ENCODE data around the gene TUBA4B. TPM values are rescaled to one million over a fixed set of nuclear protein-coding genes. Genes with fewer than 3 reads are reported as not detected.

The TUBA4B gene
- total RNA-seq, 1 donor from 2014 or later: not detected

- Histone ChIP-seq H3K9me3 (ENCODE audit: control insufficient read depth in 3 of 3, low read length in 3 of 3) (no peaks in the 10 kb centered on the region), H3K9ac (ENCODE audit: low read depth in 1 of 3, low read length in 3 of 3) (peak overlapping the region; percentile 91 to 98 (median 96)), H3K4me1 (ENCODE audit: control insufficient read depth in 3 of 3, insufficient read depth in 3 of 3, low read length in 3 of 3) (peaks cover 23 to 30% (median 25%) of the 10 kb centered on the region in 3 donors), H3K27me3 (ENCODE audit: control insufficient read depth in 3 of 3, insufficient read depth in 3 of 3, low read length in 3 of 3) (no peaks in the 10 kb centered on the region), H3K36me3 (ENCODE audit: control insufficient read depth in 3 of 3, insufficient read depth in 3 of 3, low read length in 3 of 3) (peaks cover 39 to 54% (median 52%) of the 10 kb centered on the region in 3 donors), H3K27ac (ENCODE audit: low read depth, low read length) (peak overlapping the region; percentile 93), H3K4me3 (ENCODE audit: low read length in 3 of 3) (peak overlapping the region; percentile 88 to 91 (median 90))
These were observed 24.1 kb upstream of the TUBA4B start for GRCh38 chr2:219228911-219229304.

- Histone ChIP-seq H3K9me3 (ENCODE audit: control insufficient read depth in 3 of 3, low read length in 3 of 3) (no peaks in the 10 kb centered on the region), H3K27ac (ENCODE audit: low read depth, low read length) (peak within 1 kb of the TSS; percentile 93), H3K4me1 (ENCODE audit: control insufficient read depth in 3 of 3, insufficient read depth in 3 of 3, low read length in 3 of 3) (peaks cover 23 to 30% (median 25%) of the 10 kb centered on the region in 3 donors), H3K36me3 (ENCODE audit: control insufficient read depth in 3 of 3, insufficient read depth in 3 of 3, low read length in 3 of 3) (peaks cover 39 to 54% (median 52%) of the 10 kb centered on the region in 3 donors), H3K27me3 (ENCODE audit: control insufficient read depth in 3 of 3, insufficient read depth in 3 of 3, low read length in 3 of 3) (no peaks in the 10 kb centered on the region), H3K9ac (ENCODE audit: low read depth in 1 of 3, low read length in 3 of 3) (peak within 1 kb of the TSS; percentile 91 to 98 (median 96)), H3K4me3 (ENCODE audit: low read length in 3 of 3) (peak within 1 kb of the TSS; percentile 91 to 98 (median 92))
These were observed 23.6 kb upstream of the TUBA4B start, which contains the start of the genes ANKZF1 and ATG9A for GRCh38 chr2:219229305-219230058. Gene ANKZF1 (plus strand): TSS chr2:219229806. CDS start chr2:219230258, 452 bp downstream. Gene ATG9A (minus strand): TSS chr2:219229636. CDS start chr2:219228024, 1,612 bp downstream.

DNA sequence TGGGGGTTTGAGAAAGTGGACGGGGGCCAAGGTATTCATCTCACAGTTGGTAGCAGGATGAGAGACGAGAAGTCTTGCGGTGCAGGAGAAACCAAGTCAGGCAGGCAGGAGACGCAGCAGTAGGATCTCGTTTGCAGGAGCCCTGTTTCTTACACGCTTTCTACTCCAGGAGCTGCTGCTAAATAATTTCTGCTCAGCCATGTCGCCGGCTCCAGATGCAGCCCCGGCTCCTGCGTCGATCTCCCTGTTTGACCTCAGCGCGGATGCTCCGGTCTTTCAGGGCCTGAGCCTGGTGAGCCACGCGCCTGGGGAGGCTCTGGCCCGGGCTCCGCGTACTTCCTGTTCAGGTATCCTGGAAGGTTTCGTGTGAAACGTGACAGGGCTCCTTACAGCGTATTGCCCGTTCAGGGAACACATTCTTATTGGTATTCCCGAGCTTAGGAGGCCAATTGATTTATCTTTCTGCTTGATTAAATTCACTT is 22.9 kb upstream of the TUBA4B start:
- Histone ChIP-seq H3K27ac (ENCODE audit: low read depth, low read length) (peak overlapping the region; percentile 93), H3K27me3 (ENCODE audit: control insufficient read depth in 3 of 3, insufficient read depth in 3 of 3, low read length in 3 of 3) (no peaks in the 10 kb centered on the region), H3K36me3 (ENCODE audit: control insufficient read depth in 3 of 3, insufficient read depth in 3 of 3, low read length in 3 of 3) (peaks cover 40 to 54% (median 52%) of the 10 kb centered on the region in 3 donors), H3K9ac (ENCODE audit: low read depth in 1 of 3, low read length in 3 of 3) (peak overlapping the region; percentile 91 to 96 (median 95)), H3K4me1 (ENCODE audit: control insufficient read depth in 3 of 3, insufficient read depth in 3 of 3, low read length in 3 of 3) (peaks cover 23 to 30% (median 25%) of the 10 kb centered on the region in 3 donors), H3K4me3 (ENCODE audit: low read length in 3 of 3) (peak overlapping the region; percentile 84 to 98 (median 92)), H3K9me3 (ENCODE audit: control insufficient read depth in 3 of 3, low read length in 3 of 3) (no peaks in the 10 kb centered on the region)

DNA sequence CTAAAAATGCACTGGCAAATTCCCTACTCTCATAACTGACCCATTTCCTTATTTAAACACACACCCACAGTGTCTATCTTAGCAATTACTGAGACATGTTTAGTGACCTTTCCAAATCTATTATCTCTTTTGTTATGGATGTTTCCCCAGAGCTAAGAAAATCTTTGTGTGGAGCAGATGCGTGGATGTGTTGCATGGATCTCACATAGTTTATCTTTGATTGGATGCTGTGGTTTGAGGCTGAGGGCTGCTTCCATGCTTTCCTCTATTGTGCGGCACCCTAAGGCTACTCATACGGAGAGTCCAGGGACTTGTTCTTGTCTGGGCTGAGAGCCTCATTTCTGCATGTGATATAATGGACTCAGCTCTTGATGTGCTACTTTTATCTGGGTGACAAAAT is 18.7 kb upstream of the TUBA4B start:
- no peak overlapping the region for H3K27ac ChIP-seq (ENCODE audit: low read depth, low read length)
- H3K4me3 ChIP-seq (ENCODE audit: low read length in 3 of 3): no peak overlapping the region
- H3K9me3 ChIP-seq (ENCODE audit: control insufficient read depth in 3 of 3, low read length in 3 of 3): no peaks in the 10 kb centered on the region
- H3K27me3 ChIP-seq (ENCODE audit: control insufficient read depth in 3 of 3, insufficient read depth in 3 of 3, low read length in 3 of 3): no peaks in the 10 kb centered on the region
- H3K4me1 ChIP-seq (ENCODE audit: control insufficient read depth in 3 of 3, insufficient read depth in 3 of 3, low read length in 3 of 3): peaks cover 8 to 12% (median 9%) of the 10 kb centered on the region in 3 donors
- no peak overlapping the region for H3K9ac ChIP-seq (ENCODE audit: low read depth in 1 of 3, low read length in 3 of 3)
- peaks cover 48 to 70% (median 68%) of the 10 kb centered on the region in 3 donors for H3K36me3 ChIP-seq (ENCODE audit: control insufficient read depth in 3 of 3, insufficient read depth in 3 of 3, low read length in 3 of 3)

- Histone ChIP-seq H3K36me3 (ENCODE audit: control insufficient read depth in 3 of 3, insufficient read depth in 3 of 3, low read length in 3 of 3) (peaks cover 8 to 15% (median 11%) of the 10 kb centered on the region in 3 donors), H3K4me3 (ENCODE audit: low read length in 3 of 3) (peak overlapping the region in 2 of 3 donors; percentile 34 to 63), H3K27me3 (ENCODE audit: control insufficient read depth in 3 of 3, insufficient read depth in 3 of 3, low read length in 3 of 3) (no peaks in the 10 kb centered on the region), H3K4me1 (ENCODE audit: control insufficient read depth in 3 of 3, insufficient read depth in 3 of 3, low read length in 3 of 3) (peaks cover 28 to 40% (median 34%) of the 10 kb centered on the region in 3 donors), H3K27ac (ENCODE audit: low read depth, low read length) (no peak overlapping the region), H3K9ac (ENCODE audit: low read depth in 1 of 3, low read length in 3 of 3) (no peak overlapping the region), H3K9me3 (ENCODE audit: control insufficient read depth in 3 of 3, low read length in 3 of 3) (no peaks in the 10 kb centered on the region)
These were observed 9.7 kb upstream of the TUBA4B start for GRCh38 chr2:219243291-219243761.

GRCh38 chr2:219244789-219245147 is 8.3 kb upstream of the TUBA4B start:
- peaks cover 42 to 54% (median 47%) of the 10 kb centered on the region in 3 donors for H3K4me1 ChIP-seq (ENCODE audit: control insufficient read depth in 3 of 3, insufficient read depth in 3 of 3, low read length in 3 of 3)

DNA sequence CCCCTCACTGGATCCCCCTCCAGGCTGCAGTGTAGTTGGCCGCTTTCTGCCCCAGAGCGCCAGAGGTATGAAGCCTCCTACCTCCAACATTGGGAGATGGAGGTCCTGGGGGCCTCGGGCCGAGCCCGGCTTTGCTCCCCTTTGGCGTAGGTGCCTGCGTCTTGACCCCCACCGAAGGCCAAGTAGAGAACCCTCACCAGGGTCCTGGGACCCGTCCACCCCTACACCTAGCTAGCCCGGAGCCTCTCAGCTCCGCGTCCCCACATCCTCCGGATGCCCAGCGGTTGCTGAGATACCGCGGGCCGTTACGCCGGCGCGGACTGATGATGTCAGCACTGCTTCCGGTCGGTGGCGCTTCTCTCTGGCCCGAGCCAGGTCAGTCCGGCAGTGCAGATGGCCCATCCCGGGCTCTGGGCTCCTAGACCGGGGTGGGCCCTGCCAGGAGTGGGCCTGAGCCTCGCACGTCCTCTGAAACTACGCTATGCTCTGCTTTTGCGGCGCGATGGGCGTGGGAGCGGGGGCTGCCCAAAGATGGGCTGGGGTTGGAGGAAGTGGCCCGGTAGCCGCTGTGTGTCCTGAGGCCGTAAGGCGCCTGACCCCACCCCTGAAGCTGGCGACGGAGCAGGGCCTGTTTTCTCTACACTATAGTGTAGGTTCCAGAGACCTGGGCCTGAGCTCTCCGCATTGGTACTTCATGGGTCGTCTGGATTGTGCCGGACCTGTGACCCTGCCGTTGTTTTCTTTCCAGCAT is 7.7 kb upstream of the TUBA4B start, which contains the start of the genes GLB1L and STK16:
Gene GLB1L (minus strand): TSS at position 297 of the 751 bp plus-strand sequence. CDS start 1,871 bp downstream, outside the sequence.
Gene STK16 (plus strand): TSS at position 332 of the 751 bp plus-strand sequence. CDS start 521 bp downstream, outside the sequence.
- Histone ChIP-seq H3K27ac (ENCODE audit: low read depth, low read length) (peak within 1 kb of the TSS; percentile 86), H3K4me1 (ENCODE audit: control insufficient read depth in 3 of 3, insufficient read depth in 3 of 3, low read length in 3 of 3) (peaks cover 47 to 60% (median 53%) of the 10 kb centered on the region in 3 donors), H3K9me3 (ENCODE audit: control insufficient read depth in 3 of 3, low read length in 3 of 3) (no peaks in the 10 kb centered on the region), H3K36me3 (ENCODE audit: control insufficient read depth in 3 of 3, insufficient read depth in 3 of 3, low read length in 3 of 3) (peaks cover 23 to 30% (median 29%) of the 10 kb centered on the region in 3 donors), H3K4me3 (ENCODE audit: low read length in 3 of 3) (peak within 1 kb of the TSS; percentile 89 to 97 (median 95)), H3K9ac (ENCODE audit: low read depth in 1 of 3, low read length in 3 of 3) (peak within 1 kb of the TSS; percentile 94 to 96 (median 95)), H3K27me3 (ENCODE audit: control insufficient read depth in 3 of 3, insufficient read depth in 3 of 3, low read length in 3 of 3) (no peaks in the 10 kb centered on the region)

More at GRCh38 chr2:219244789-219245147, 8.3 kb upstream of the TUBA4B start:
- Histone ChIP-seq H3K27ac (ENCODE audit: low read depth, low read length) (peak overlapping the region; percentile 86), H3K27me3 (ENCODE audit: control insufficient read depth in 3 of 3, insufficient read depth in 3 of 3, low read length in 3 of 3) (no peaks in the 10 kb centered on the region), H3K36me3 (ENCODE audit: control insufficient read depth in 3 of 3, insufficient read depth in 3 of 3, low read length in 3 of 3) (peaks cover 18 to 24% (median 24%) of the 10 kb centered on the region in 3 donors), H3K4me3 (ENCODE audit: low read length in 3 of 3) (peak overlapping the region; percentile 89 to 97 (median 95)), H3K9ac (ENCODE audit: low read depth in 1 of 3, low read length in 3 of 3) (peak overlapping the region; percentile 94 to 96 (median 95)), H3K9me3 (ENCODE audit: control insufficient read depth in 3 of 3, low read length in 3 of 3) (no peaks in the 10 kb centered on the region)

DNA sequence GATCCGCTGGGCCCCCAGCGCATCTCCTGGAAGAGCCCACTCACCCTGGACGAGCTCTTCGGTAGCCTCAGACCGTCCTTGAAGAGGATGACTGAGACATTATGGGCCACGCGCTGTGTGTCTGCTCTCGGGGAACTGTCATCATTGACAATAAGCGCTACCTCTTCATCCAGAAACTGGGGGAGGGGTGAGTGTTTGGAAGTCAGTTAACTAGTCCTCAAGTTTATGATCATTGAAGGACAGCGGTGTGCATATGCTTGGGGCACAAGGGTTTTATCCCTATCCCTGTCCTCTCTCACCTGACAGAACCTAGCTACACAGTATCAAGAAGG is 7.2 kb upstream of the TUBA4B start:
- no peaks in the 10 kb centered on the region for H3K9me3 ChIP-seq (ENCODE audit: control insufficient read depth in 3 of 3, low read length in 3 of 3)
- peaks cover 52 to 65% (median 58%) of the 10 kb centered on the region in 3 donors for H3K4me1 ChIP-seq (ENCODE audit: control insufficient read depth in 3 of 3, insufficient read depth in 3 of 3, low read length in 3 of 3)
- H3K36me3 ChIP-seq (ENCODE audit: control insufficient read depth in 3 of 3, insufficient read depth in 3 of 3, low read length in 3 of 3): peaks cover 29 to 35% (median 35%) of the 10 kb centered on the region in 3 donors
- peak overlapping the region; percentile 89 to 97 (median 95) for H3K4me3 ChIP-seq (ENCODE audit: low read length in 3 of 3)
- H3K9ac ChIP-seq (ENCODE audit: low read depth in 1 of 3, low read length in 3 of 3): peak overlapping the region; percentile 94 to 96 (median 95)
- peak overlapping the region; percentile 86 for H3K27ac ChIP-seq (ENCODE audit: low read depth, low read length)
- H3K27me3 ChIP-seq (ENCODE audit: control insufficient read depth in 3 of 3, insufficient read depth in 3 of 3, low read length in 3 of 3): no peaks in the 10 kb centered on the region

DNA sequence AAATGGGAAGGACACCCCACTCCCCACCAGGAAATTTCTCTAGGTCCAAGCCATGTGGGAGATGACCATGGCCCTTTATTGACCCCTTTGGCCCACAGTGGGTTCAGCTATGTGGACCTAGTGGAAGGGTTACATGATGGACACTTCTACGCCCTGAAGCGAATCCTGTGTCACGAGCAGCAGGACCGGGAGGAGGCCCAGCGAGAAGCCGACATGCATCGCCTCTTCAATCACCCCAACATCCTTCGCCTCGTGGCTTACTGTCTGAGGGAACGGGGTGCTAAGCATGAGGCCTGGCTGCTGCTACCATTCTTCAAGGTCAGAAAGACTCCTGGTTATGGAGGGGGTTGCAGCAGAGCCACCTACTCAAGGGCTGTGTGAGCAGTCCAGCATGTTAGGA is 6.5 kb upstream of the TUBA4B start:
- H3K4me1 ChIP-seq (ENCODE audit: control insufficient read depth in 3 of 3, insufficient read depth in 3 of 3, low read length in 3 of 3): peaks cover 59 to 72% (median 65%) of the 10 kb centered on the region in 3 donors
- no peak overlapping the region for H3K4me3 ChIP-seq (ENCODE audit: low read length in 3 of 3)
- H3K9me3 ChIP-seq (ENCODE audit: control insufficient read depth in 3 of 3, low read length in 3 of 3): no peaks in the 10 kb centered on the region
- peaks cover 36 to 42% (median 42%) of the 10 kb centered on the region in 3 donors for H3K36me3 ChIP-seq (ENCODE audit: control insufficient read depth in 3 of 3, insufficient read depth in 3 of 3, low read length in 3 of 3)
- H3K27me3 ChIP-seq (ENCODE audit: control insufficient read depth in 3 of 3, insufficient read depth in 3 of 3, low read length in 3 of 3): no peaks in the 10 kb centered on the region
- H3K27ac ChIP-seq (ENCODE audit: low read depth, low read length): no peak overlapping the region
- peak overlapping the region in 1 of 3 donors; percentile 95 for H3K9ac ChIP-seq (ENCODE audit: low read depth in 1 of 3, low read length in 3 of 3)
